Amniotic epithelial cell (primary cell): ENCODE measurements around the gene VAV1.
"Not testable (repeated sequence)": the region's sequence is repeated elsewhere in the genome, so short reads cannot be mapped to it uniquely, and the experiment has no call there.

Experiments used
- DNase-seq: peaks from one replicate; pipeline ENCODE4 v3.0.0-alpha.2; 2010; ENCODE audit warnings: low read depth

Gene VAV1

DNA sequence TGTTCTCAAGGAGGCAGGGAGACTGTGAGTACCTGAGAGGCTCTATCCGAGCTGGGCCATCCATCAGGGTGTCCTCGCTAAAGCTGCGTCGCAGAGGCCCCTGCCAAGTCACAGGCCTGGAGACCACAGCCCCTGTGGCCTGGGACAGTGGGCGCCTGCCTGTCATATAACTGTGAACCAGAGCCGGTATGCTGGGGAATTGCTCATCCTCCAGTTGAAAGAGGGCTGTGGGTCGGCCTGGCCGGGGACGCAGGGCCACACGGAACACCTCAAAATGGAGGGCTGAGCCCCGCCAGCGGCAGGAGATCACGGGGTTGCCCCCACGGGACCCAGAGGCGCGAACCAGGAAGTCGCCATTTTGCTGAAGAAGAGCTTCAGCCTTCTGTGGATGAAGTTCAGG lies 11.9 kb upstream of the VAV1 start:
- DNase-seq = no peak

DNA sequence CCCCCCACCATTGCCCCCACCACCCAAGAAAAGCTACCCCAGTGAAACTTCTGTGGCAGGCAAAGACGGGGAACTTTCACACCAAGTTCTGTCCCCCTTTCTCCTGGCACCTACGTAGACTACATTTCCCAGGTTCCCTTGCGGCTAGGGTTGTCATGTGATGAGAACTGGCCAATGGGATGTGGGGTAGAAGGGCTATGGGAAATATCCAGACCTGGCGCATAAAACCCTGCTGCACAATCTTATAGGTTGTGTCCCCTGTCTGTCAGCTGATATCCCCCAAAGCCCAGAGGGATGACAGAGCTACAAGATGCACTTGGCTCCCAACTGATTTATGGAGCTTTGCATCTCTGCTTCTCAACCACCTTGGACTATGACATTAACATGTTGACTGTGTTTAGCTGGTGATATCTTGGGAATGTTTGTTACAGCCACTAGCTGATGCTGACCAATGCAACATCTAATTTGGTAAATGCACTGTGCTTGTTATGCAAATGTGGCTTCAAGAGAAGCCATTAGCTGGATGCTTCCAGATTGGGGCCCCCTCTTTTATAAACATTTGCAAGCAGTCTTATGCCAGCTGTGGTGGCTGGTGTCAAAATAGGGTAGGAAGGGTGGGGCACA lies 11.3 kb upstream of the VAV1 start:
- DNase-seq = peak; percentile 18

DNA sequence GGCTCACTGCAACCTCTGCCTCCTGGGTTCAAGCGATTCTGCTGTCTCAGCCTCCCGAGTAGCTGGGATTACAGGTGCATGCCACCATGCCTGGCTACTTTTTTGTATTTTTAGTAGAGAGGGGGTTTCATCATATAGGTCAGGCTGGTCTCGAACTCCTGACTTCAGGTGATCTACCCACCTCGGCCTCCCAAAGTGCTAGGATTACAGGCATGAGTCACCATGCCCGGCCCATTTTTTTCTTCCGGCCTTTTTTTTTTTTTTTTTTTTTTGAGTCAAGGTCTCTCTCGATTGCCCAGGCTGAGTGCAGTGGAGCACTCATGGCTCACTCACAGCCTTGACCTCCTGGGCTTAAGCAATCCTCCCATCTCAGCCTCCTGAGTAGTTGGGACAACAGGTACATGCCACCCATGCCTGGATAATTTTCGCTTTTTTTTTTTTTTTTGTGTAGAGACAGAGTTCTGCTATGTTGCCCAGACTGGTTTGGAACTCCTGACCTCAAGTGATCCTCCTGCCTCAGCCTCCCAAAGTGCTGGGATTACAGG lies 10.2 kb upstream of the VAV1 start:
- DNase-seq = not testable (repeated sequence)

DNA sequence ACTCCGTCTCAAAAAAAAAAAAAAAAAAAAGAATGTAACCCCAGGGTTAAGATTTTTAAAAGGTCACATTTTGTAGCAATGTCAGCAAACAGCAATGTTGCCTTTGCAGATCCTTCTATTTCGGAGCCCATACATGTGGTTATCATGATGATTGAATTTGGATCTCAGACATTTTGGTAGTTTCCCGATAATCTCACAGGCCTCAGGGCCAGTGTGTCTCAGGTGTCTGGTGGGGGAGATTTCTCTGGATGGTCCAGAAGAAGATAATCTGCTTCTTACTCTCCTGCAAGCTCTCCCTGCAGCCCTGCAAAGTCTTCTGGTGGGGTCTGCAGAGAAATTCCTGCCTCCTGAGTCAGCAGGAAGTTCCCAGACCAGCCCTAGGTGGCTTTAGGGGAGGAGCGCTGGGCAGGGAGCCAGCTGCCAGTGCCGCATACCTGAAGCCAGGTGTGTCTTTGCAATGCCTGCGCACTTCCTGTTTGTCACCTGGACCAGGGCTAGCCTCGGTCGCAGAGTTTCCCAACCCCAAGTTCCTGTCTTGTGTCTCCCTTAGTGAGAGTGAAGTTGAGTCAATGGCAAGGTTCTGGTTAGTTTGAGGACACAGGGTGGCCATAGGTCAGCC lies 6.7 kb upstream of the VAV1 start:
- no peak for DNase-seq

DNA sequence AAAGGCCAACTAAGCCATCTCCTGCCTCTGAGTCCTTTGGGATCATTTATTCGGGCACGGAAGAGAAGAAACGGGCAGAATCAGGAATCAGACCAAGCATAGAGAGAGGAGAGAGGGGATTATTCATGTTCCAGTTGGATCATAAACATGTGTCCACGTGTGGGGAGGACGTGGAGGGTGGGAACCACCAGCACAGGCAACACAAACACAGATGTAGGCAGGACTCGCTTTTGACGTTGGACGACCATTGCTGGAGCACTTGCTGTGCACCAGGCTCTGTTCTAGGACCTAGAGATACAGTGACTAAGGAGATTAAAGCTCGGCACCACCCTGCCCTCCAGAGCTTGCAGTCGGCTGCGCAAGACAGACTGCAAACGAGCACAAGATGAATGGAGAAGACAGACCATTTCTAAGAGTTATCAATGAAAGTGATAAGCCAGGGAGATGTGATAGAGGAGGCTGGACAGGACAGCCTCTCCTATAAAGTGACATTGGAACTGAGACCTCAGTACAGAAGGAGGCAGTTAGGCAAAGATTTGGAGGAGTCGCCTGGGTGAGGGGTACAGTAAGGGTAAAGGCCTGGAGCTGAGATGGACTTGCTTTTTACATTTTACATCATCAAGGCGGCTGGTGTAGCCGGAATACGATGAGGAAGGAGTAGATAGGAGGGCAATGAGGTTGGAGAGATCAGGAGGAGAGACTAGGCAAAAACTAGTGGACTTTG lies 6.0 kb upstream of the VAV1 start:
- no peak for DNase-seq

DNA sequence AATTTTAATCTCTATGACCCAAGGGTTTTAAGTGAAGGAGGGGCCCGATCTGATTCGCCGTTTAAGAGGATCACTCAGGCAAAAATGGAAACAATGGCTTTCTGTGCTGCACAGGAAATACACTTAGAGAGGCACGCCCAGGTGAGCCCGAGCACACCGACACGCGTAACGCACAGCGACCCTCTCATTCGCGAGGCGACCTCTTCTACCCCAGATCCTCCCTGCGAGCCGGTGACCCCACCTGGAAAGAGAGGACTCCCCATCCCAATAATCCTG lies 5.5 kb upstream of the VAV1 start:
- DNase-seq = no peak

DNA sequence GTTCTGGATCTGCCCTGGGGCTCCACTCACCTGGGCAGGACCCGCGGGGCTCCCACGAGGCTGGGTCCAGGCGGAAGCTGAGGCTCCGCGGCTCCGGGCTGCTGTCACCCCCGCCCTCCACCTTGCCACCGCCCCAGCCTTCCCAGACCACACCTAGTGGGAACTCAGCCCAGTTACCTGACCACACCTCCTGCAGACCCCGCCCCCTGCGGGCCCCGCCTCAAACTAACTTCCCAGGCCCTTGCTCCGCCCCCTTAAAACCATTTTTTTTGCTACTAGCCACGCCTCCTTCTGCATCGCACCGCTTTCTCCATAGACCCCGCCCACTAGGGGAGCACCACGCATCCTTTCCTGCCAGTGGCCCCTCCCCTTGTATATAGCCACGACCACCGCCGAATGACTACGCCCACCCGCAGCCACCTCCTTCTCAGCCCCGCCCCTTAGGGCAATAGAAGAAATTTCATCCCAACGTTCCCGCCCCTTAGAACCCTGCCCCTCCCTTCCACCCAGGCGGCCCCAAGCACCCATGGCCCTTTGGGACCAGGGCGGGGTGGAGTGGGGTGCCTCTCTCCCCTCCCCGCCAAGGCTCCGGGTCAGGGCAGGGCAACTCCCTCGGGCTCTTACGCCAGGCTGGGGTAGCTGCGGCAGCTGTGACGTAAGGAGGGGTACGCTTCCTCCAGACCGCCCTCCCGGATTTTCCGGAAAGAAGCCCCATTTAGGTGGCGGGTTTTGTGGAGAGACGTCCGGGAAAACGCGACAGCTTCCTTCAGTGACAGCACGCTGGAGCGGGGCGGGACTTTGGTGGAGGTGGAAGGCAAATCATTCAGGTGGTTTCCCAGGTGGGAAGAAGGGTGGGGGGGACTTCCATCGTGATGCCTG lies 4.9 kb upstream of the VAV1 start, which contains the start of gene SH2D3A:
SH2D3A (minus strand) TSS at position 79 of the 879 bp plus-strand sequence. CDS start 3,687 bp downstream, outside the sequence.
- DNase-seq = peak; percentile 13

DNA sequence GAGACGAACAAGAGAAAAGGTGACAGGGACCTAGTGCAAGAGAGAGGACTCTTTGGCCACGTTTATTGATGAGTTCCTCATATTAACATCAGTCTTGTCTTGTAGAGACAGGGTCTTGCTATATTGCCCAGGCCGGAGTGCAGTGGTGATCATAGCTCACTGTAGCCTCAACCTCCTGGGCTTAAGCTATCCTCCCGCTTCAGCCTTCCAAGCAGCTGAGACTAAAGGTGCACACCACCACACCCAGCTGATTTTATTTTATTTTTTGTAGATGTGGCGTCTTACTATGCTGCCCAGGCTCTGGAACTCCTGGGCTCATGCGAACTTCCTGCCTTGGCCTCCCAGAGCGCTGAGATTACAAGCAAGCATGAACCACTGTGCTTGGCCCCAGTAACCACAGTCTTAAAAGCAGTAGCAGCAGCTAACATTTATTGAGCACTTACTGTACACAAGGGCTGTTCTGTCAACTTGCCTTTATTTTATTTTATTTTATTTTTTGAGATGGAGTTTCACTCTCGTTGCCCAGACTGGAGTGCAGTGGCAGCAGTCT lies 4.2 kb upstream of the VAV1 start:
- no peak for DNase-seq

DNA sequence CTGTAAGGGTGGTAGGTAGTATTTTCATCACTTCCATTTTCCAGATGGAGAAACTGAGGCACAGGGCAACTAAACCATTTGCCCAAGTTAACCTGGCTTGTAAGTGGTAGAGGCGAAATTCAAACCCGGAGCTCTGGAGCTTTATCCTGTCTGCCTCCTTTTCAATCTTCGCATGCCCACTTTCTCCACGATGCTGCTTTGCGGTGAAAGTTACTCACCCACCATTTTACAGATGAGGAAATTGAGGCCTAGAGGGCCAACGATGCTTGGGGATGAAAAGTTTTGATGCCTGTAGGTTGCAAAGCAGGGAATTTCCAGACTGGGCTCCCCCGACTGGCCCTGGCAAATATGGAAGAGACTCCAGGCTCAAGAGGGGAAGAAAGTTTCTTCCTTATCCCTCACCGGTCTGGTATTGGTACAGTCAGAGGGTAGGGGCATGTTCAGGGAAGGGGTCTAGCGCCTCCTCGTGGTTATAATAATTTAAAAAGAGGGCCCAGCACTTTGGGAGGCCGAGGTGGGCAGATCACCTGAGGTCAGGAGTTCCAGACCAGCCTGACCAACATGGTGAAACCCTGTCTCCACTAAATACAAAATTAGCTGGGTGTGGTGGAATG lies 3.4 kb upstream of the VAV1 start:
- peak; percentile 38 for DNase-seq

DNA sequence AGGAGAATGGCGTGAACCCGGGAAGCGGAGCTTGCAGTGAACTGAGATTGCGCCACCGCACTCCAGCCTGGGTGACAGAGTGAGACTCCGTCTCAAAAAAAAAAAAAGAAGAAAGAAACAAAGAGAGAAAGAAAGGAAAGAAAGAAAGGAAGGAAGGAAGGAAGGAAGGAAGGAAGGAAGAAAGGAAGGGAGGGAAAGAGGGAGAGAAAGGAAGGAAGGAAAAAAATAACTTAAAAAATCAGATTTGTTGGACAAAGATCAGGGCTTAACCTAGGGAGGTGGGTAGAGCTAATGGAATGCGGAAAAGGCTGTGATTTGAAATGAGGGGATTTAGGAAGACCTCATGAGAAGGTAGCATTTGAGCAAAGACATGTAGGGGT lies 870 bp upstream of the VAV1 start:
- DNase-seq = not testable (repeated sequence)

DNA sequence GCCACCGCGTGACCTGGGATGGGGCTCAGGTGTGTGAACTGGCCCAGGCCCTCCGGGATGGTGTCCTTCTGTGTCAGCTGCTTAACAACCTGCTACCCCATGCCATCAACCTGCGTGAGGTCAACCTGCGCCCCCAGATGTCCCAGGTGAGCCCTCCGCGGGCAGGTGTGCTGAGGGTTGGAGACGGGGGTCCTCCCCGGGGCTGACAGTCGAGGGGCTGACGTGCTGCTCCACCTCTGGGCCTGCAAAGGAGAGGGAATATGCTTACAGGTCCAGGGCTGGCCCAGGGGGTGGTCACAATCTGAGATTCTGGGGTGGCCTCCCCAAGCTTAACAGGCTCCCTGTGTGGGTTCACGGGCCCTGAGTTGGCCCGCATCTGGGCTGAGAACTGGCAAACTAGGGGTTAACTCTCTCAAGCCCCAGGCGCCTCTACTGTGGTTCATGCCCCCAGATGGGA lies 386 bp downstream of the VAV1 start:
- no peak for DNase-seq

DNA sequence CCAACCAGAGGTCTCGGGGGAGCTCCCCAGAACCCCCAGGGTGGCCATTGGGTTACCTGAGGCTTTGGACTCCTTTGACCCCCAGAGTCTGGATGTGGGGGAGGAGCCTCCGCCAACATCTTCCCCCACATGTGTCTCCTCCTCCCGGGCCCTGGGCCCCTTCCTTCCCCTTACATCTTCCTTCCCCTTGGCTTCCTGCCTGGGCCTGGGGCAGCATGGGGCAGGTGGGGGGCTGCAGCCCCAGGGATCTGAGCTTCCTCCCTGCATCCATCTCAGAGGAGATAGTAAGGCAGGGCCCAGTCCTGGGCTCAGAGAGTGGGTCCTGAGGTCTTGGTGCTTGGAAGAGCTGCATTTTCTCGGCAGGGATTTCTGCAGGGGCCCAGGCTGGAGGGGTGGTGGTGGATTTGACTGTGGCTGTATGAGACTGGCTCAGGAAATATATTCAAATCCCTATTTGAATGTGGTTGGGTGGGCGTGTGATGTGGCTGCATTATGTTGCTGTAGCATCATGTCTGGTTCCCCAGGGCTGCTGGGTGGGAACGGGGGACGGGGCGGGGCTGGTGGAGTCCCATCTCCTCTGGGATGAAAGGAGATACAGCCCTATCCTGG lies 919 bp downstream of the VAV1 start:
- DNase-seq = no peak

DNA sequence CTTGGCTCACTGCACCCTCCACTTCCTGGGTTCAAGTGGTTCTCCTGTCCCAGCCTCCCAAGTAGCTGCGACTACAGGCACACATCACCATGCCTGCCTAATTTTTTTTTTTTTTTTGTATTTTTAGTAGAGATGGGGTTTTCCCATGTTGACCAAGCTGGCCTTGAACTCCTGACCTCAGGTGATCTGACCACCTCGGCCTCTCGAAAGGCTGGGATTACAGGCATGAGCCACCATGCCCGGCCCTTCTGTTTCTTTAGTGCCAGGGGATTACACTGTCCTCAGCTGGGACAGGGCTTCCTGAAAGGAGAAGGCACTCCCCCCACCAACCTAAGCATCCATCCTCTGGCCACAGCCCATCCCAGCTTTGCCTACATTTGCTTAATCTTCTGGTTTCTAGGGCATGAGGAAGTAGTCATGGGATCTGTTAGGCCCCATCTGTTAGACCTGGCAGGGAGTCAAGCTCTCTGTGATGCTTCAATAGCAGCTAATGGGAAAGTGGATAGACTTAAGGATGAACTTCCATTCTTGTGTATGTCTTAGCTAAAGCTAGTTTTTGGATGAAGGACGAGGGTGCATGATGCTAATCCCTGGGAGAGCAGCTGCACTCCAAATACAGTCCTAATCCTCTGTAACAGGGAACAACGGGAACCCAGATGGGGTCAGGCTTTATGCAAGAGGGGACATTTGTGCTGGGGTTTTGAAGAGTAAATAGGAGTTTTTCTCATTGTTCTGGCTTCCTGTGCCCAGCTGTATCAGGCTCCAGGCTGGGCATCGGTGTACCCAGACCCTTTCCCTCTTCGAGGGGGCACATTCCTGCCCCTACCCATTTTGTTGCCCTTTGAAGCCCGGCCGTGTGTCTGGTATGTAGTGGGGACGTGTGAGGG lies 2.6 kb downstream of the VAV1 start:
- no peak for DNase-seq

DNA sequence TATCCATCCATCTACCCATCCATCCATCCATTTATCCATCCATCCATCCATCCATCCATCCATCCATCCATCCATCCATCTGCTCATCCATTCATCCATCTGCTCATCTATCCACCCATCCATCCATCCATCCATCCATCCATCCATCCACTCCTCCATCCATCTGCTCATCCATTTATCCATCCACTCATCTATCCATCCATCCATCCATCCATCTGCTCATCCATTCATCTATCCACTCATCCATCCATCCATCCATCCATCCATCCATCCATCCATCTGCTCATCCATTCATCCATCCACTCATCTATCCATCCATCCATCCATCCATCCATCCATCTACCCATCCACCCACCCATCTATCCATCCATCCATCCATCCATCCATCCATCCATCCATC lies 3.5 kb downstream of the VAV1 start:
- not testable (repeated sequence) for DNase-seq

DNA sequence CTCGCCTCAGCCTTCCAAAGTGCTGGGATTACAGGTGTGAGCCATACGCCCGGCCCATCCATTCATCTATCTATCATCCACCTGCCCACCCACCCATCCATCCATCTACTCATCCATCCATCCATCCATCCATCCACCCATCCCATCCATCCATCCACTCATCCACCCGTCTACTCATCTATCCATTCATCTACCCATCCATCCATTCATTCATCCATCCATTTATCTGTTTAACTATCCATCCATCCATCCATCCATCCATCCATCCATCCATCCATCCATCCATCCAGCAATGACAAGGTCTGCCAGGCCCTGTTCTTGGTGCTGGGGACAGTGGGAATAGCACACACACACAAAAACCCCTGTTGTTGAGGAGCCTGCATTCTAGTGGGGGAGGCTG lies 4.5 kb downstream of the VAV1 start:
- DNase-seq = no peak

DNA sequence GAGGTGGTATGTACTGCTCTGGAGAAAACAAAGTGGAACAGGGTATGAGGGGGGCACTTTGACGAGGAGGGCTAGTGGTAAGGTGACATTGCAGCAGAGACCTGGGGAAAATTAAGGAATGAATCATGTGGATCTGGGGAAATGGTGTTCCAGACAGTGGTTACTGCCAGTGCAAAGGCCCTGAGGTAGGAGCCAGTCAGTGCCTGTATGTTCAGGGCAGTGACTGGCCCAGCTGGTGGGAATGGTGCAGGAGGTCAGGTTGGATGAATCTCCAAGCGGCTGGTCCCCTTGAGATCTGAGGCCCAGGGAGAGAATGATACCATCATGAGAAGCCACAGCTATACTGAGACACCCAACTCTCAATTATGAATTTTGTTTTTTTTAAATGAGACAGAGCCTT lies 4.9 kb downstream of the VAV1 start:
- DNase-seq = no peak

DNA sequence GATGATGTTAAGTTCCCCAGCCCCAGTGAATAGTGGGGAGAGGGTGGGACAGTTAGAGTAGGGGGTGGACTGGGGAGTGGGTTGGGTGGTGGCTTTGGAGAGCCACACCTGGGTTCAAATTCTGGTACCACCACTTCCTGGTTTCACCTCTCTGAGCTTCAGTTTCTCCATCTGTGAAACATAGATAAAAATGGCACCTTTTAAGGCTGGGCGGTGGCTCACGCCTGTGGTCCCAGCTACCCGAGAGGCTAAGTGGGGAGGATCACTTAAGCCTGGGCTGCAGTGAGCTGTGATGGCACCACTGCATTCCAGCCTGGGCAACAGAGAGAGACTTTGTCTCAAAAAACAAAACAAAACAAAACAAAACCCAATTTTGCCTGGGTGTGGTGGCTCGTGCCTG lies 5.9 kb downstream of the VAV1 start:
- no peak for DNase-seq

DNA sequence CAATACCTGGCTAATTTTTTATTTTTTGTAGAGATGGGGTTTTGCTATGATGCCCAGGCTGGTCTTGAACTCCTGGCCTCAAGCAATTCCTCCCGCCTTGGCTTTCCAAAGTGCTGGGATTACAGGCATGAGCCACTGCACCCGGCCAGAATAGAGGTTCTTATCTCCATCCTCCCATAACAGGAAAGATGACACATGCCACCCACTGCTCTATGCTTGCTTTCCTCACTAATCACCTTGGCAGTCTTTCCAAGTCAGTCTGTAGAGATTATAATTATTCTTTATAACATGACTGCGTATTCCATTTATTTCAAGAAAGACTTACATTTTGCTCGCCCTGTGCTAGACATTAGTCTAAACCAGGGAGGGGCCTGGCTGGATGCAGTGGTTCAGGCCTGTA lies 6.7 kb downstream of the VAV1 start:
- DNase-seq = no peak

DNA sequence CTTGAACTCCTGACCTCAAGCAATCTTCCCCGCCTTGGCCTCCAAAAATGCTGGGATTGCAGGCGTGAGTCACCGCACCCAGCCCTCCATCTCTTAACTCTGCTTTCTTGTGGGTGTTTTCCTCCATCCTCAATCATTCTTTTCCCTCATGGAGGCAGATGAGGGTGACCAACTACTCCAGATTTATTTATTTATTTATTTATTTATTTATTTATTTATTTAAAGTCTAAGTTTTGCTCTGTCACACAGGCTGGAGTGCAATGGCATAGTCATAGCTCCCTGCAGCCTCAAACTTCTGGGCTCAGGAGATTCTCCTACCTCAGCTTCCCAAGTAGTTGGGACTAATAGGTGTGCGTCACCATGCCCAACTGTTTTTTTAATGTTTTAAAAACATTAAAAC lies 14.9 kb downstream of the VAV1 start:
- no peak for DNase-seq

DNA sequence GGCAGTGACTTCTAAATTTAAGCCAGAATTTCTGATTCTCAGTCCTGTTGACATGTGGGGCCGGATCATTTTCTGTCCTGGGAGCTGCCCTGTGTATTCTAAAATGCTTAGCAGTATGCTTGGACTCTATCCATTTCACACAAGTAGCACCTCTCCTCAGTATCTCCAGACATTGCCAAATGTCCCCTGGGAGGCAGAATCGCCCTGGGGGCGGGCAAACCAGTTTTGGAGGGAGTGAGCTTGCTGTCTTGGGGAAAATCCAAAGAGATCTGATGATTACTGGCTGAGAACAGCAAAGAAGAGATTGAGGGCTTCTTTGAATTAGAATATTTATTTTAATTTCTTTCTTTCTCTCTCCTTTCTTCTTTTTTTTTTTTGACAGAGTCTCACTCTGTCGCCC lies 16.4 kb downstream of the VAV1 start:
- DNase-seq = no peak
